8988T (cell line): ENCODE measurements around the gene SMYD4.
"Not testable (repeated sequence)": the region's sequence is repeated elsewhere in the genome, so short reads cannot be mapped to it uniquely, and the experiment has no call there.

Source experiments
- DNase-seq: peaks from one replicate; pipeline ENCODE4 v3.0.0; 2011

Gene SMYD4

DNA sequence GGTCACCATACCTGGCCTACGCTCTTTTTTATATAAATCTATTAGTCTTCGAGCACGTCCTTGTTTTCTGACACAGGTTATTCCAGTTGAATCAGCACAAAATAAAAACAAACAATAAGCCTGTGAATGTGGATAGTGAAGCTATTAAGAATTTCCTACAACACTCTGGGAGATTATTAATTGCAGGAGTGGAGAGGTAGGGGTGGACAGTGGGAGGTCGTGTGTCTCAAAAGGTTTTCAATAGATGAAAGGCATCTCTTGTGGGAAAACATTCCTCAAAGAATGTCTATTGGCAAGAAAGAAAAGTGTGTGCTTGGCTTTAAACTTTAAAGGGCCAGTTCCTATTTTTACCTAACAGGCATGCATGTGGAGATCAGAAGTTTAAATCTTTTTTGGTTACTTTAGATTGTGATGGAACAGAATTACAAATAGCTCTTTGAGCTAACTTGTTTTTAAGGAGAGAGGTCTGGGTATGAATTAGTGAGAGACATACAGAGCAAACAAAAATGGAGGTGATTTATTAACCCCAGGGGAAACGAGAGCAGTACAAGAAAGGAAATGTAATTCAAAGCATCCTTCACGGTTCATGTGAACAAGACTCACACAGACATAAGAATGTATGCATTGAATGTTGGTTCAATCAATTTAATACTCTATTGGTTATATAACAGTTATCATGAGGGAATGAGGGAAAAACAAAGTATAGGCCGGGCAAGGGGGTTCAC, 9.0 kb downstream of the SMYD4 start:
- DNase-seq = no peak

DNA sequence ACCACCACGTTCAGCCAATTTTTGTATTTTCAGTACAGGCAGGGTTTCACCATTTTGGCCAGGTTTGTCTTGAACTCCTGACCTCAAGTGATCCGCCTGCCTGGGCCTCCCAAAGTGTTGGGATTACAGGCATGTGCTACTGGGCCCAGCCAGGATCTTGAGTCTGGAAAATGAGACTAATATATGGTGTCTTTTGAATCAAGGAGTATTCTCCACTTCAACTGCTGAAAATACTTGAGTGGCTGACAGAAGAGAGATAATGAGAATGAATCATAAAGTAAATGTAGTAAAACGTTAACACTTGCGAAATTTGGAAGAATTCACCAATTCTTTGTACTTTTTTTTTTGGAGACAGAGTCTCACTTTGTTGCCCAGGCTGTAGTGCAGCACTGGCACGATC, 16.6 kb downstream of the SMYD4 start:
- DNase-seq = no peak

- no peak for DNase-seq
Observed at GRCh38 chr17:1810450-1811103, 19.1 kb downstream of the SMYD4 start.

GRCh38 chr17:1809815-1810214, 19.9 kb downstream of the SMYD4 start:
- not testable (repeated sequence) for DNase-seq

- DNase-seq = no peak
Observed at GRCh38 chr17:1808644-1809043, 21.1 kb downstream of the SMYD4 start.

GRCh38 chr17:1807890-1808289, 21.8 kb downstream of the SMYD4 start:
- no peak for DNase-seq

- no peak for DNase-seq
Observed at GRCh38 chr17:1803280-1803679, 26.4 kb downstream of the SMYD4 start.

DNA sequence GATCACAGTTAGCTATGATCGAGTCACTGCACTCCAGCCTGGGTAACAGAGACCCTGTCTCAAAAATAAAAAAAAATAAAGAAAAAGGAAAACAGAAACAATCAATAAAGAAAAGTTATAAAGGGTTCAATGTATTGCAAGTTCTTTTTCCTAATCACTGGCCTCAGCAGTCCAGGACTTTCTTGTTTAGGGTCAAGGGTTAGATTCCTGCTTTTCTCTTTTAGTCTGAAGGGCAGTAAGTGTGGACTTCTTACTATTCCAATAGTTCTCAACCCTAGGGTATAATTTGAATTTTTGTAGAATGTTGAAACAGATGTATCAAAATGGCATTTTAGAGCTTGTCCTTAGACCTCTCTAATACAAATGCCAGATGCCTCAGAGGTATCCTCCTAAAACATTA, 27.3 kb downstream of the SMYD4 start:
- DNase-seq = no peak

DNA sequence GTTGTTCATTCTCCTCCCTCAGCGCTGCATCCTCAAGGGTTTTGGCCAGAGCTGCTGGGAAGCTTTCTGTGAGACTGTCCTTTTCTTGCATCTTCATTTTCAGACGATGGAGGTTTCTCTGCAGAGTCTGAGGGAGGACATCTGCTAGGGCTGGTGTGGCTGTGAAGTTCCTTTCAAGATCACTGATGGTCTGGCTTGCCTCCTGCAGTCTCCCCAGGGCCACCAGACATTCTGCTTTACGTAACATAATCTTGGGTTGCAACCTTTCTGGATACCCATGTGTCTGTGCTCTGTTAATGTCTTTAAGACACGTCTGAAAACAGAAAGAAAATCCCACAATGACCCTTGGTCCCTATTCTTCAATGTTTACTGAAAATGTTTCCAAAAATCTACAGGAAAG, 29.0 kb downstream of the SMYD4 start:
- no peak for DNase-seq

DNA sequence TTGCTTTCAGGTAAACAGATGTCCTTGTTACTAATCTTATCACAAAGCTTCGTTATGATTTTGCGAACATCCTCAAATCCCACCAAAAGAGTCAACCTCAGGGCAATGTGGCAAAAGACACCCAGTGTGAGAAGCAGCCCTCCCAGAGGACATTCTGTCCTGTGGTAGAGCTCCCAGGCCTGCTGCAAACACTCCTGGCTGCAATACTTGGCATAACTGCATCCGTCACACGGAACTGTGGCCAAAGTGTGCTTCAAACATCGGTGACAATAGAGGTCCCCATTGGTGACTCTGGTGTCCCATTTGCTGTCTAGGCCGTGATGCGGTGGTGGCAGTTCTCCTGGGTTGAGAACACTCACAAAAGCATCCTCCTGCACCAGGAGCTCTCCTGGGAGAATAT, 29.5 kb downstream of the SMYD4 start:
- no peak for DNase-seq

DNA sequence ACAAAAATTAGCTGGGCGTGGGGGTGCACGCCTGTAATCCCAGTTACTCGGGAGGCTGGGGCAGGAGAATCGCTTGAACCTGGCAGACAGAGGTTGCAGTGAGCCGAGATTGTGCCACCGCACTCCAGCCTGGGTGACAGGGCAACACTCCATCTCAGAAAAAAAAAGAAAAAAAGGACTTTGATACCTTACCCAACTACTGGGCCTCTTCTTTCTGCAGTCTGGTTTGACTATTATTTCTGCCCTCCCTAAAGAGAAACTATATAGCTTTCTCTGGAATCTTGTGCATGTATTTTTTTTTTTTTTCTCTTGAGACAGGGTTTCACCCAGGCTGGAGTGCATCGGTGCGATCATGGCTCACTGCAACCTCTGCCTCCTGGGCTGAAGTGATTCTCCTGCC, 31.9 kb downstream of the SMYD4 start:
- DNase-seq = not testable (repeated sequence)

DNA sequence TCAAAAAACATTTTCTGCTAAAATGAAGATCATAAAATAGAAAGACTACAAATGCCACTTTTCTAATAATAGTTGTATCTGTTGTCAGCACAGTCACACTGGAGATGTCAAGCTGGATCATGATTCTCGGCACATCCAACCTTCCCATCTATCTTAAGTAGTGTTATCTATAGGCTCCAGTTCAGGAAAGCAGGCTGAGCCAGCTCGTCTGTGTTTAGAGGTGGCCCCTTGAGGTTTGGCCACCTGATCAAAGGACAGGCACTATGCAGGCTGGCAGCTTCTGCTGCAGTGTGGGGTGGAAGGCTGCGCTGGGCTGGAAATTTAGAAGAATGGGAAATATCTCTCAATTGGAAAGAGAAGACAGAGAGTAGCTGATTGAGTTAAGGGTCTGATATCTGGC, 32.4 kb downstream of the SMYD4 start:
- DNase-seq = no peak

GRCh38 chr17:1796800-1797199, 32.9 kb downstream of the SMYD4 start:
- DNase-seq = no peak

DNA sequence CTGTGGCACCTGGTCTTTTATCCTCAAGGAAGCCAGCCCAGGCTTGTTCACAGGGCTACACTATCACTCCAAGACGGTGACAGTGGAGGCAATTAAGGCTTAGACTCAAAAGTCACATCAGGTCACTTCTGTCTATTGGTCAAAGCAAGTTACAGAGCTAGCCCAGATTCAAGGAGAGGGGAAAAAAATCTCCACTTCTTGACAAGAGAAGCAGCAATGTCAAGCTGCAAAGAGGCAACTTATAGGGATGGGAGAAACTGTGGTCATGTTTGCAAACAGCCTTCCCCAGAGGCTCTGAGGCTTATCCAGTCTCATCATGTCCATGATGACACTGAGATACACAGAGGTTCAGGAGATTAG, 36.3 kb downstream of the SMYD4 start:
- DNase-seq = no peak

- no peak for DNase-seq
Observed at GRCh38 chr17:1792495-1793446, 36.9 kb downstream of the SMYD4 start.

GRCh38 chr17:1789936-1790335, 39.8 kb downstream of the SMYD4 start:
- no peak for DNase-seq

DNA sequence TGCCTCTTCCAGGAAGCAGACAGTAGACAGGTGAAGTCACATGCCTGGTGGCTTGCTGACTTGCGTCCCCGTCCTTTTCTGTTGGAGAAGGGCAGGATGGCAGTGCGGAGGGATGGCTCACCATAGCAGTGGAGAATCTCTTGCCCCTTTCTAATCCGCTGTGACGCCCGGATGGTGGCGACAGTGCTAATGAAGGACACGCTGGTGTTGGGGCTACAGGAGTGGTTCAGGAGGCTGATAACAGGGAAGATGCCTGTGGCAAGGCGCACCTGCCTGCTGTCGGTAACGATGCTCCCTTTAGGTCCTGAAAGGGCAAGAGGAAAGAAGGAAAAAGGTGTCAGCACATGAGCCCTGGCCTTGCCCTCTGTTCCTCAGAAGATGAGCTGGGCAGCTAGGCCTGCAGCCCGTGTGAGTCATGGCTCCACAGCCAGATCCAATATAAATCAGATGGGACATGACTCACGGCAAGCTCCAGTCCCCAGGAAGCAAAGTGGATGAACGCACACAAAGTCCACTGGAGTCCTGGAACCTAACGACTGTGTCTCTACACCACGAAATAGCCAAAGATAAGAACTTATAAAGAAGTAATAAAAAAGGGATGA, 42.3 kb downstream of the SMYD4 start:
- peak; percentile 72 for DNase-seq

GRCh38 chr17:1786708-1787107, 43.0 kb downstream of the SMYD4 start:
- no peak for DNase-seq

- DNase-seq = no peak
Observed at GRCh38 chr17:1785930-1786329, 43.8 kb downstream of the SMYD4 start.

DNA sequence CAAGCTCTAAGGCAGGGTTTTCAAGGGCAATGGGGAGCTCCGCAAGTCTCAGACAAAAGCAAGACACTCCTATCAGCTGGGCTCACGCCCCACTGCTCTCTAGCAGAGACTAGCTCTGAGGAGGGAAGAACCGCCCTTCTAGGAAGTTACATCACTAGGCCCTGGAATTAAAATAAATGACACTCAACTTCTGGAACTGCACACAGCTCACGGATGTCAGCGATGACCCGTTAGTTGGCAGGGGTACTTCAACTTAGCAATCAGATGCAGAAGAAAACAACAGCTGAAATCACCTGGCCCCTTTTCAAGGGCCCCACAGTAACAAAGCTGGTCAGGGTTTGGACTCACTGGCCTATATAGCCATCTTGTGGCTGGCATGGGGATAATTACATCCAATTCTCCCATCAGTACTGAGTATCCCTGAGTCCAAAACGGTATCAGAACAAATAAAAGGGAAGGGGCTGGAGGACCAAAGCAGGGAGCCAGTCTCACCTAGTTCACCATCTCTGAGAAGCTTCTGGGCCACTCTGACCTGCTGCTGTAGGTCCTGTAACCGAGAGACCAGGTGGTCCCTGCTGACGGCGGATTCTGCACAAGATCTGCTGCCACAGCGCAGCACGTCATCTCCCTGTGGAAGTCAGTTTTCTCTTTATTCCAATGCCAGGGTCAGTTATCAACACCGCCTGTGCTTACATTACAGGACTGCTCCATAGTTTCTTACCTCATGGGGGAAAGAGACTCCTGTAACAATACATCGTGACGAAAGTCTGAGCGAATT, 45.7 kb downstream of the SMYD4 start:
- DNase-seq = peak; percentile 43

- no peak for DNase-seq
Observed at GRCh38 chr17:1783271-1783670, 46.4 kb downstream of the SMYD4 start.

DNA sequence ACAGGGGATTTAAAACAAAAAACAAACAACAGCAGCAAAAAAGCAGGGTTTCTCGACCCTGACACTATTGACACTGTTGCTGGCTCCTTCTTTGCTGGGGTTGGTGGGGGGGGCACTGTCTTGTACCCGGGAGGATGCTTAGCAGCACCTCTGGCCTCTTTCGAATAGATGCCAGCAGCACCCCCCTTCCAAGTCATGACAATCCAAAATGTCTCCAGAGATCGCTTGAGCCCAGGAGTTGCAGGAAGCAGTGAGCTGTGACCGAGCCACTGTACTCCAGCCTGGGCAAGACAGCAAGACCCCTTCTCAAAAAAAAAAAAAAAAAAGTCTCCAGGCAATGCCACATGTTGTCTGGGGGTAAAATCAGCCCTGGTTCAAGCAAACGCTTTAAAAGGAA, 47.5 kb downstream of the SMYD4 start:
- no peak for DNase-seq
